SK-N-SH (cell line): Measurements from ENCODE around the gene TGFB2. TPM values are rescaled to one million over a fixed set of nuclear protein-coding genes. Genes with fewer than 3 reads are reported as not detected.
A peak's percentile ranks its signal among the peaks of the same experiment; 100 is the strongest.

Source experiments
- CTCF ChIA-PET: fragments of 300-600, 350-600 bp; formaldehyde crosslinking; extraction: SDS; loops from one replicate; lab custom pipeline; 2021; lab: Yijun Ruan, JAX
- POLR2A ChIA-PET: fragments of 350-600 bp; sonication (Branson Sonifier 250); formaldehyde crosslinking; extraction: SDS; loops from one replicate; lab custom pipeline; 2020; ENCODE audit warnings: antibody characterized with exemption, inconsistent platforms; lab: Yijun Ruan, JAX
- DNase-seq: peaks from one replicate; pipeline ENCODE4 v3.0.0; 2012
- H2AFZ ChIP-seq: fragments of 200-600 bp; sonication (generic); 2 replicates; pipeline ENCODE4 v1.8.1; 2016; ENCODE audit warnings: antibody characterized with exemption, mild to moderate bottlenecking, low read depth
- H3F3A ChIP-seq: fragments of 200-600 bp; sonication (generic); replicated peaks from 2 replicates; pipeline ENCODE3; 2016; ENCODE audit warnings: antibody characterized with exemption, mild to moderate bottlenecking; ENCODE audit not compliant: insufficient read depth
- H3K27ac ChIP-seq, 2 experiments: fragments of 200-500 bp in 1 of 2; fragments of 200-600 bp in 1 of 2; sonication (Bioruptor generic) in 1 of 2; sonication (generic), shearing (Covaris generic) in 1 of 2; 2 replicates each; pipeline versions ENCODE4 v1.5.1 to v1.6.1; 2014 to 2016; ENCODE audit warnings: low read depth in 2 of 2, inconsistent platforms in 1 of 2, low read length in 1 of 2, mild to moderate bottlenecking in 1 of 2, mixed read lengths in 1 of 2
- H3K27me3 ChIP-seq: fragments of 200-600 bp; sonication (generic), shearing (Covaris generic); 2 replicates; pipeline ENCODE4 v1.6.1; 2016; ENCODE audit warnings: mixed run types; ENCODE audit not compliant: insufficient read depth
- H3K36me3 ChIP-seq, 2 experiments: fragments of 200-500 bp in 1 of 2; fragments of 200-600 bp in 1 of 2; sonication (Bioruptor generic) in 1 of 2; sonication (generic) in 1 of 2; replicated peaks in 1 of 2; 2 replicates each; pipeline versions ENCODE3 to v1.5.1; 2014 to 2016; ENCODE audit warnings: low read length in 1 of 2, mild to moderate bottlenecking in 1 of 2; ENCODE audit not compliant: insufficient read depth in 2 of 2, control insufficient read depth in 1 of 2
- H3K4me1 ChIP-seq, 2 experiments: fragments of 200-500 bp in 1 of 2; fragments of 200-600 bp in 1 of 2; sonication (Bioruptor generic) in 1 of 2; sonication (generic), shearing (Covaris generic) in 1 of 2; 2 replicates each; pipeline versions ENCODE4 v1.5.1 to v1.6.1; 2014 to 2016; ENCODE audit warnings: low read depth in 1 of 2, low read length in 1 of 2, mixed run types in 1 of 2; ENCODE audit not compliant: insufficient read depth in 2 of 2, control insufficient read depth in 1 of 2
- H3K4me2 ChIP-seq: fragments of 200-600 bp; sonication (generic), shearing (Covaris generic); 2 replicates; pipeline ENCODE4 v1.6.1; 2017; ENCODE audit warnings: mixed run types
- H3K4me3 ChIP-seq, 2 experiments: fragments of 200-500 bp in 1 of 2; fragments of 200-600 bp in 1 of 2; sonication (Bioruptor generic) in 1 of 2; sonication (generic), shearing (Covaris generic) in 1 of 2; 2 replicates each; pipeline versions ENCODE4 v1.5.1 to v1.8.1; 2014 to 2016; ENCODE audit warnings: low read depth in 2 of 2, inconsistent platforms in 1 of 2, low read length in 1 of 2, mild to moderate bottlenecking in 1 of 2, mixed read lengths in 1 of 2, moderate library complexity in 1 of 2
- H3K79me2 ChIP-seq: fragments of 200-600 bp; sonication (generic); 2 replicates; pipeline ENCODE4 v1.8.1; 2017; ENCODE audit warnings: mild to moderate bottlenecking; ENCODE audit not compliant: insufficient read depth
- H3K9ac ChIP-seq: fragments of 200-600 bp; sonication (generic); 2 replicates; pipeline ENCODE4 v1.6.1; 2017; ENCODE audit warnings: mixed run types
- H3K9me2 ChIP-seq: fragments of 200-600 bp; sonication (generic); 2 replicates; pipeline ENCODE4 v1.6.1; 2017; ENCODE audit warnings: mixed run types
- H3K9me3 ChIP-seq: fragments of 200-600 bp; sonication (generic); 2 replicates; pipeline ENCODE4 v1.6.1; 2017; ENCODE audit warnings: mixed run types, mild to moderate bottlenecking, moderate library complexity
- H4K20me1 ChIP-seq: fragments of 200-600 bp; sonication (generic); 2 replicates; pipeline ENCODE4 v1.6.1; 2017; ENCODE audit warnings: mild to moderate bottlenecking, mixed run types; ENCODE audit not compliant: insufficient read depth
- CHD2 ChIP-seq: fragments of 150-350 bp; IDR thresholded peaks from 2 replicates; pipeline ENCODE4 v1.6.1; 2018; ENCODE audit warnings: low read length; ENCODE audit not compliant: partially characterized antibody
- EP300 ChIP-seq, 2 experiments: IDR thresholded peaks; 2 replicates each; pipeline versions ENCODE4 v1.4.0 to v1.6.1; 2012; ENCODE audit warnings: borderline replicate concordance in 1 of 2, low read depth in 1 of 2, low read length in 1 of 2
- EZH2phosphoT487 ChIP-seq: fragments of 200-600 bp; sonication (generic); IDR thresholded peaks from 2 replicates; pipeline ENCODE4 v1.6.1; 2017; ENCODE audit warnings: low read depth, mixed run types, mild to moderate bottlenecking, antibody characterized with exemption, moderate library complexity, borderline replicate concordance
- FOXJ3 ChIP-seq: sonication (generic); formaldehyde crosslinking; IDR thresholded peaks from 2 replicates; pipeline ENCODE4 v1.5.1; 2020; ENCODE audit warnings: mild to moderate bottlenecking, missing genetic modification reagents
- FOXM1 ChIP-seq: IDR thresholded peaks from 2 replicates; pipeline ENCODE4 v1.4.0; 2012; ENCODE audit warnings: low read depth, mild to moderate bottlenecking
- GABPA ChIP-seq: IDR thresholded peaks from 2 replicates; pipeline ENCODE4 v1.4.0; 2012; ENCODE audit warnings: low read depth, mild to moderate bottlenecking
- GATA2 ChIP-seq: sonication (generic); formaldehyde crosslinking; IDR thresholded peaks from 2 replicates; pipeline ENCODE4 v1.5.0; 2020; ENCODE audit warnings: mild to moderate bottlenecking, missing genetic modification reagents
- JUND ChIP-seq: IDR thresholded peaks from 2 replicates; pipeline ENCODE4 v1.4.0; 2012
- MEF2A ChIP-seq: IDR thresholded peaks from 2 replicates; pipeline ENCODE4 v1.4.0; 2012; ENCODE audit warnings: low read depth, borderline replicate concordance
- NFIC ChIP-seq: IDR thresholded peaks from 2 replicates; pipeline ENCODE4 v1.4.0; 2012; ENCODE audit warnings: borderline replicate concordance
- NRF1 ChIP-seq: IDR thresholded peaks from 2 replicates; pipeline ENCODE4 v1.6.1; 2012; ENCODE audit warnings: low read depth, mild to moderate bottlenecking, low read length
- PBX3 ChIP-seq: IDR thresholded peaks from 2 replicates; pipeline ENCODE4; 2012
- RAD21 ChIP-seq: IDR thresholded peaks from 2 replicates; pipeline ENCODE4 v1.6.1; 2012; ENCODE audit warnings: mild to moderate bottlenecking, low read length
- RCOR1 ChIP-seq: fragments of 150-350 bp; IDR thresholded peaks from 2 replicates; pipeline ENCODE4 v1.6.1; 2017; ENCODE audit warnings: antibody characterized with exemption, low read length
- RFX5 ChIP-seq: IDR thresholded peaks from 2 replicates; pipeline ENCODE4 v1.6.1; 2012; ENCODE audit warnings: mild to moderate bottlenecking, improper control_type of control experiment, low read length
- SMC3 ChIP-seq: IDR thresholded peaks from 2 replicates; pipeline ENCODE4 v1.6.1; 2012; ENCODE audit warnings: low read depth, low read length, improper control_type of control experiment
- TAF1 ChIP-seq: IDR thresholded peaks from 2 replicates; pipeline ENCODE4 v1.6.1; 2012; ENCODE audit warnings: low read depth, mild to moderate bottlenecking, low read length, moderate library complexity, borderline replicate concordance
- TCF12 ChIP-seq: IDR thresholded peaks from 2 replicates; pipeline ENCODE4 v1.4.0; 2012
- TEAD4 ChIP-seq: IDR thresholded peaks from 2 replicates; pipeline ENCODE4 v1.4.0; 2012; ENCODE audit warnings: mild to moderate bottlenecking, borderline replicate concordance; ENCODE audit not compliant: insufficient read depth
- USF2 ChIP-seq: fragments of 150-350 bp; IDR thresholded peaks from 2 replicates; pipeline ENCODE4 v1.6.1; 2017; ENCODE audit warnings: antibody characterized with exemption, low read length, low read depth, borderline replicate concordance
- WGBS: methylation state at CpG from one replicate; pipeline ENCODE4 v1.1.6; 2017; ENCODE audit warnings: low lambda C conversion rate; 5-methylcytosine and 5-hydroxymethylcytosine counted together
- polyA plus RNA-seq, 3 experiments: library from polyadenylated mRNA; depleted of rRNA; stranded (reverse); fragments of >200 nt; gene quantifications; 2 replicates each; pipeline ENCODE4 v1.2.3, GENCODE V29; 2012
- TF ChIP-seq, protein P1 (sequence below): fragments of 200-600 bp; sonication (generic); IDR thresholded peaks from 2 replicates; pipeline ENCODE4 v1.6.1; 2017; ENCODE audit warnings: antibody characterized with exemption, mild to moderate bottlenecking, moderate library complexity
- TF ChIP-seq, protein P2 (sequence below): IDR thresholded peaks from 2 replicates; pipeline ENCODE4 v1.4.0; 2012; ENCODE audit warnings: low read depth, borderline replicate concordance
- TF ChIP-seq, protein P3 (sequence below): IDR thresholded peaks from 2 replicates; pipeline ENCODE4 v1.6.1; 2012; ENCODE audit warnings: mild to moderate bottlenecking, low read depth, low read length, moderate library complexity
- TF ChIP-seq, protein P4 (sequence below): fragments of 150-350 bp; IDR thresholded peaks from 2 replicates; pipeline ENCODE4 v1.6.1; 2016; ENCODE audit warnings: mild to moderate bottlenecking, low read depth, low read length

TGFB2 gene
- polyA plus RNA-seq, 1 of the 3 experiments (the other 2 are of a cell fraction) = 2.4 TPM

DNA sequence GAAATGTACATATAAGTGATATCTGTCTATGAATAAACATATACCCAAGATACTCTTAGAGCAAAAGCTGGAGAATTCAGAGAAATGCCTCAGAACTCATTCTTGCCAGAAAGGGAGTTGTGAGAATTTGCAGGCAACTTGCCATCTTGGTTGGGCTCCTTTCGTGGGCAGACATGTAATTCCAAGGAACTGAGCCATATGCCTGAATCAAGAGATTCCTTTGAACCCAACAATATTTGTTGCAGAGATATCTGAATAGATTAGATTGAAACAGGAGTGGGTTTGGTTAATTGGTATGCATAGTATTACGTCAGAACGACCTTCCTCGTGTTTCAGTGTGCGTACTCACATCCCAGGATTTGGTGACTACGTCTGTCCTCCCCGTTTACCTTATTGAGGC lies 67.0 kb downstream of the TGFB2 start:
- CTCF ChIA-PET = interaction anchor here (1.8 kb wide), 1 partner anchor 8 kb away, joined by 4 read pairs; no protein-coding TSS in a partner anchor
- peaks cover 0 to 2% of the 10 kb centered on the region in 2 experiments; a peak in 1 of 4 replicates for H3K4me1 ChIP-seq
- H3K79me2 ChIP-seq = no peaks in the 10 kb centered on the region
- no peak overlapping the region for H3K4me2 ChIP-seq
- H3K27me3 ChIP-seq = no peaks in the 10 kb centered on the region
- no peak overlapping the region for H2AFZ ChIP-seq
- H3K36me3 ChIP-seq = no peaks in the 10 kb centered on the region
- no peak overlapping the region for H3K27ac ChIP-seq
- H3K9ac ChIP-seq = no peak overlapping the region
- H4K20me1 ChIP-seq = no peaks in the 10 kb centered on the region
- H3F3A ChIP-seq = no peaks in the 10 kb centered on the region
- H3K9me3 ChIP-seq = no peaks in the 10 kb centered on the region
- POLR2A ChIA-PET = no interaction called here
- no peaks in the 10 kb centered on the region for H3K9me2 ChIP-seq
- no peak overlapping the region for H3K4me3 ChIP-seq
- 75% methylated on average over 7 of the region's 7 CpGs for WGBS
- DNase-seq = no peak
- TF ChIP-seq RFX5 = no peak
- TF ChIP-seq EP300 (IDR thresholded peaks at IDR 0.05; ENCODE audit: borderline replicate concordance in 1 of 2, low read depth in 1 of 2, low read length in 1 of 2) = peak in 1 of 2 experiments; percentile 42; a peak in 1 of 4 replicates
- no peak for TF ChIP-seq RCOR1
- peak; percentile 57 for TF ChIP-seq TCF12
- no peak for TF ChIP-seq EZH2phosphoT487
- TF ChIP-seq, protein P1, sequence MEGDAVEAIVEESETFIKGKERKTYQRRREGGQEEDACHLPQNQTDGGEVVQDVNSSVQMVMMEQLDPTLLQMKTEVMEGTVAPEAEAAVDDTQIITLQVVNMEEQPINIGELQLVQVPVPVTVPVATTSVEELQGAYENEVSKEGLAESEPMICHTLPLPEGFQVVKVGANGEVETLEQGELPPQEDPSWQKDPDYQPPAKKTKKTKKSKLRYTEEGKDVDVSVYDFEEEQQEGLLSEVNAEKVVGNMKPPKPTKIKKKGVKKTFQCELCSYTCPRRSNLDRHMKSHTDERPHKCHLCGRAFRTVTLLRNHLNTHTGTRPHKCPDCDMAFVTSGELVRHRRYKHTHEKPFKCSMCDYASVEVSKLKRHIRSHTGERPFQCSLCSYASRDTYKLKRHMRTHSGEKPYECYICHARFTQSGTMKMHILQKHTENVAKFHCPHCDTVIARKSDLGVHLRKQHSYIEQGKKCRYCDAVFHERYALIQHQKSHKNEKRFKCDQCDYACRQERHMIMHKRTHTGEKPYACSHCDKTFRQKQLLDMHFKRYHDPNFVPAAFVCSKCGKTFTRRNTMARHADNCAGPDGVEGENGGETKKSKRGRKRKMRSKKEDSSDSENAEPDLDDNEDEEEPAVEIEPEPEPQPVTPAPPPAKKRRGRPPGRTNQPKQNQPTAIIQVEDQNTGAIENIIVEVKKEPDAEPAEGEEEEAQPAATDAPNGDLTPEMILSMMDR = no peak
- TF ChIP-seq, protein P2, sequence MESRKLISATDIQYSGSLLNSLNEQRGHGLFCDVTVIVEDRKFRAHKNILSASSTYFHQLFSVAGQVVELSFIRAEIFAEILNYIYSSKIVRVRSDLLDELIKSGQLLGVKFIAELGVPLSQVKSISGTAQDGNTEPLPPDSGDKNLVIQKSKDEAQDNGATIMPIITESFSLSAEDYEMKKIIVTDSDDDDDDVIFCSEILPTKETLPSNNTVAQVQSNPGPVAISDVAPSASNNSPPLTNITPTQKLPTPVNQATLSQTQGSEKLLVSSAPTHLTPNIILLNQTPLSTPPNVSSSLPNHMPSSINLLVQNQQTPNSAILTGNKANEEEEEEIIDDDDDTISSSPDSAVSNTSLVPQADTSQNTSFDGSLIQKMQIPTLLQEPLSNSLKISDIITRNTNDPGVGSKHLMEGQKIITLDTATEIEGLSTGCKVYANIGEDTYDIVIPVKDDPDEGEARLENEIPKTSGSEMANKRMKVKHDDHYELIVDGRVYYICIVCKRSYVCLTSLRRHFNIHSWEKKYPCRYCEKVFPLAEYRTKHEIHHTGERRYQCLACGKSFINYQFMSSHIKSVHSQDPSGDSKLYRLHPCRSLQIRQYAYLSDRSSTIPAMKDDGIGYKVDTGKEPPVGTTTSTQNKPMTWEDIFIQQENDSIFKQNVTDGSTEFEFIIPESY = no peak
- TF ChIP-seq CHD2 = no peak
- TF ChIP-seq MEF2A = no peak
- TF ChIP-seq USF2 = no peak
- no peak for TF ChIP-seq RAD21
- TF ChIP-seq NFIC = peak; percentile 40; the same call in 1 of the 2 replicates
- TF ChIP-seq SMC3 = no peak
- no peak for TF ChIP-seq TAF1
- TF ChIP-seq PBX3 = no peak
- TF ChIP-seq, protein P3, sequence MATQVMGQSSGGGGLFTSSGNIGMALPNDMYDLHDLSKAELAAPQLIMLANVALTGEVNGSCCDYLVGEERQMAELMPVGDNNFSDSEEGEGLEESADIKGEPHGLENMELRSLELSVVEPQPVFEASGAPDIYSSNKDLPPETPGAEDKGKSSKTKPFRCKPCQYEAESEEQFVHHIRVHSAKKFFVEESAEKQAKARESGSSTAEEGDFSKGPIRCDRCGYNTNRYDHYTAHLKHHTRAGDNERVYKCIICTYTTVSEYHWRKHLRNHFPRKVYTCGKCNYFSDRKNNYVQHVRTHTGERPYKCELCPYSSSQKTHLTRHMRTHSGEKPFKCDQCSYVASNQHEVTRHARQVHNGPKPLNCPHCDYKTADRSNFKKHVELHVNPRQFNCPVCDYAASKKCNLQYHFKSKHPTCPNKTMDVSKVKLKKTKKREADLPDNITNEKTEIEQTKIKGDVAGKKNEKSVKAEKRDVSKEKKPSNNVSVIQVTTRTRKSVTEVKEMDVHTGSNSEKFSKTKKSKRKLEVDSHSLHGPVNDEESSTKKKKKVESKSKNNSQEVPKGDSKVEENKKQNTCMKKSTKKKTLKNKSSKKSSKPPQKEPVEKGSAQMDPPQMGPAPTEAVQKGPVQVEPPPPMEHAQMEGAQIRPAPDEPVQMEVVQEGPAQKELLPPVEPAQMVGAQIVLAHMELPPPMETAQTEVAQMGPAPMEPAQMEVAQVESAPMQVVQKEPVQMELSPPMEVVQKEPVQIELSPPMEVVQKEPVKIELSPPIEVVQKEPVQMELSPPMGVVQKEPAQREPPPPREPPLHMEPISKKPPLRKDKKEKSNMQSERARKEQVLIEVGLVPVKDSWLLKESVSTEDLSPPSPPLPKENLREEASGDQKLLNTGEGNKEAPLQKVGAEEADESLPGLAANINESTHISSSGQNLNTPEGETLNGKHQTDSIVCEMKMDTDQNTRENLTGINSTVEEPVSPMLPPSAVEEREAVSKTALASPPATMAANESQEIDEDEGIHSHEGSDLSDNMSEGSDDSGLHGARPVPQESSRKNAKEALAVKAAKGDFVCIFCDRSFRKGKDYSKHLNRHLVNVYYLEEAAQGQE = no peak
- TF ChIP-seq NRF1 = no peak
- TF ChIP-seq FOXJ3 (CRISPR knock-in tag) = no peak
- TF ChIP-seq TEAD4 = 0 out of 2 replicates have a peak, but pooled peaks have one; percentile 35
- TF ChIP-seq, protein P4, sequence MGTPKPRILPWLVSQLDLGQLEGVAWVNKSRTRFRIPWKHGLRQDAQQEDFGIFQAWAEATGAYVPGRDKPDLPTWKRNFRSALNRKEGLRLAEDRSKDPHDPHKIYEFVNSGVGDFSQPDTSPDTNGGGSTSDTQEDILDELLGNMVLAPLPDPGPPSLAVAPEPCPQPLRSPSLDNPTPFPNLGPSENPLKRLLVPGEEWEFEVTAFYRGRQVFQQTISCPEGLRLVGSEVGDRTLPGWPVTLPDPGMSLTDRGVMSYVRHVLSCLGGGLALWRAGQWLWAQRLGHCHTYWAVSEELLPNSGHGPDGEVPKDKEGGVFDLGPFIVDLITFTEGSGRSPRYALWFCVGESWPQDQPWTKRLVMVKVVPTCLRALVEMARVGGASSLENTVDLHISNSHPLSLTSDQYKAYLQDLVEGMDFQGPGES = no peak
- no peak for TF ChIP-seq FOXM1
- no peak for TF ChIP-seq GATA2
- no peak for TF ChIP-seq GABPA
- peak; percentile 46 for TF ChIP-seq JUND
